Skin epidermis (tissue), 12 donors: ENCODE results near the gene ERC2.

ENCODE experiments used
- H3K27ac ChIP-seq, 21 experiments: fragments of 200-600 bp; sonication (generic) in 11 of 21; one replicate each; pipeline ENCODE4 v1.5.0; 2020; ENCODE audit warnings: mild to moderate bottlenecking in 3 of 21, inconsistent platforms in 2 of 21, moderate library complexity in 2 of 21
- H3K4me3 ChIP-seq, 7 experiments: fragments of 200-600 bp; sonication (generic) in 2 of 7; one replicate each; pipeline ENCODE4 v1.5.0; 2020; ENCODE audit warnings: inconsistent platforms in 2 of 7, mild to moderate bottlenecking in 2 of 7, moderate library complexity in 1 of 7

ERC2 gene

GRCh38 chr3:55584030-55584429, 884.2 kb downstream of the ERC2 start:
- no peak overlapping the region for H3K27ac ChIP-seq
- H3K4me3 ChIP-seq = no peak overlapping the region

GRCh38 chr3:55583475-55583874, 884.8 kb downstream of the ERC2 start:
- Histone ChIP-seq H3K4me3 (no peak overlapping the region), H3K27ac (no peak overlapping the region)

GRCh38 chr3:55579496-55579895, 888.8 kb downstream of the ERC2 start:
- Histone ChIP-seq H3K4me3 (no peak overlapping the region), H3K27ac (peak overlapping the region in 2 of 21 experiments; percentile 9 to 39)

GRCh38 chr3:55576621-55577388, 891.5 kb downstream of the ERC2 start:
- peak overlapping the region in 1 of 21 experiments; percentile 3 for H3K27ac ChIP-seq

GRCh38 chr3:55574671-55575070, 893.6 kb downstream of the ERC2 start:
- no peak overlapping the region for H3K4me3 ChIP-seq
- H3K27ac ChIP-seq = no peak overlapping the region

More at GRCh38 chr3:55576621-55577388, 891.5 kb downstream of the ERC2 start:
- H3K4me3 ChIP-seq = no peak overlapping the region

GRCh38 chr3:55572816-55573215, 895.5 kb downstream of the ERC2 start:
- Histone ChIP-seq H3K27ac (no peak overlapping the region), H3K4me3 (no peak overlapping the region)

- no peak overlapping the region for H3K27ac ChIP-seq
- H3K4me3 ChIP-seq = no peak overlapping the region
These were observed 896.4 kb downstream of the ERC2 start for GRCh38 chr3:55571913-55572312.

GRCh38 chr3:55571216-55571813, 897.0 kb downstream of the ERC2 start:
- no peak overlapping the region for H3K27ac ChIP-seq

GRCh38 chr3:55570271-55570711, 898.0 kb downstream of the ERC2 start:
- H3K27ac ChIP-seq = no peak overlapping the region

More at GRCh38 chr3:55571216-55571813, 897.0 kb downstream of the ERC2 start:
- no peak overlapping the region for H3K4me3 ChIP-seq

GRCh38 chr3:55569033-55569599, 899.2 kb downstream of the ERC2 start:
- H3K4me3 ChIP-seq = no peak overlapping the region
- H3K27ac ChIP-seq = no peak overlapping the region

More at GRCh38 chr3:55570271-55570711, 898.0 kb downstream of the ERC2 start:
- H3K4me3 ChIP-seq = no peak overlapping the region

GRCh38 chr3:55567615-55568014, 900.7 kb downstream of the ERC2 start:
- Histone ChIP-seq H3K27ac (no peak overlapping the region), H3K4me3 (no peak overlapping the region)

- Histone ChIP-seq H3K4me3 (no peak overlapping the region), H3K27ac (no peak overlapping the region)
These were observed 901.1 kb downstream of the ERC2 start for GRCh38 chr3:55567121-55567520.

GRCh38 chr3:55565521-55565920, 902.7 kb downstream of the ERC2 start:
- Histone ChIP-seq H3K27ac (no peak overlapping the region), H3K4me3 (no peak overlapping the region)

GRCh38 chr3:55564726-55565125, 903.5 kb downstream of the ERC2 start:
- H3K27ac ChIP-seq = no peak overlapping the region
- no peak overlapping the region for H3K4me3 ChIP-seq

- H3K4me3 ChIP-seq = no peak overlapping the region
- H3K27ac ChIP-seq = no peak overlapping the region
These were observed 905.6 kb downstream of the ERC2 start for GRCh38 chr3:55562700-55563099.

GRCh38 chr3:55559500-55560423, 908.5 kb downstream of the ERC2 start:
- Histone ChIP-seq H3K4me3 (no peak overlapping the region), H3K27ac (no peak overlapping the region)

GRCh38 chr3:55558316-55558715, 910.0 kb downstream of the ERC2 start:
- Histone ChIP-seq H3K4me3 (no peak overlapping the region), H3K27ac (no peak overlapping the region)

GRCh38 chr3:55557549-55557948, 910.7 kb downstream of the ERC2 start:
- Histone ChIP-seq H3K27ac (no peak overlapping the region), H3K4me3 (no peak overlapping the region)

- Histone ChIP-seq H3K4me3 (no peak overlapping the region), H3K27ac (no peak overlapping the region)
These were observed 911.4 kb downstream of the ERC2 start for GRCh38 chr3:55556619-55557537.
